Lower lobe of right lung (tissue), 2 donors: Measurements from ENCODE around the gene RINT1. TPM values are rescaled to one million over a fixed set of nuclear protein-coding genes. Genes with fewer than 3 reads are reported as not detected.

Source experiments
- ATAC-seq, 2 donors: fragments of 200-7000 bp; cut with Tn5 transposase; one replicate each; pipeline ENCODE4 v1.9.1; 2020 to 2022; ENCODE audit warnings: mild to moderate bottlenecking in 2 of 2, moderate library complexity in 2 of 2
- DNase-seq: peaks from one replicate; pipeline ENCODE4 v3.0.0-alpha.2; 2020
- H3K27ac ChIP-seq: fragments of 200-600 bp; one replicate; pipeline ENCODE4 v1.8.0; 2022
- H3K27me3 ChIP-seq: fragments of 200-600 bp; one replicate; pipeline ENCODE4 v1.8.0; 2022; ENCODE audit warnings: low read depth
- H3K36me3 ChIP-seq: fragments of 200-600 bp; one replicate; pipeline ENCODE4 v1.8.0; 2022; ENCODE audit warnings: mild to moderate bottlenecking
- H3K4me1 ChIP-seq: fragments of 200-600 bp; one replicate; pipeline ENCODE4 v1.8.0; 2022
- H3K4me3 ChIP-seq: fragments of 200-600 bp; one replicate; pipeline ENCODE4 v1.8.0; 2022; ENCODE audit warnings: mild to moderate bottlenecking
- H3K9me3 ChIP-seq: fragments of 200-600 bp; one replicate; pipeline ENCODE4 v1.8.0; 2022
- intact Hi-C: fragments of 100-400 bp; cut with DNase I; formaldehyde crosslinking; loops from one replicate; pipeline ENCODE4 v1.11.0; 2022
- total RNA-seq: library from RNA; stranded (reverse); fragmentation: NEBNext Ultra II Directional; extraction: Animal tissue kit (Norgen Biotek cat#: 25700); gene quantifications from one replicate; pipeline ENCODE4 v1.2.1, GENCODE V29; 2021
- TF ChIP-seq, protein P1 (sequence below): fragments of 200-600 bp; IDR thresholded peaks from one replicate; pipeline ENCODE4 v1.8.0; 2022; ENCODE audit warnings: antibody characterized with exemption, mild to moderate bottlenecking
- donor health status: DM: no; HTN: yes; CAD: no; lungs with severe emphysema.

Gene RINT1
- total RNA-seq, 1 donor from 2014 or later, result 14.7 TPM

DNA sequence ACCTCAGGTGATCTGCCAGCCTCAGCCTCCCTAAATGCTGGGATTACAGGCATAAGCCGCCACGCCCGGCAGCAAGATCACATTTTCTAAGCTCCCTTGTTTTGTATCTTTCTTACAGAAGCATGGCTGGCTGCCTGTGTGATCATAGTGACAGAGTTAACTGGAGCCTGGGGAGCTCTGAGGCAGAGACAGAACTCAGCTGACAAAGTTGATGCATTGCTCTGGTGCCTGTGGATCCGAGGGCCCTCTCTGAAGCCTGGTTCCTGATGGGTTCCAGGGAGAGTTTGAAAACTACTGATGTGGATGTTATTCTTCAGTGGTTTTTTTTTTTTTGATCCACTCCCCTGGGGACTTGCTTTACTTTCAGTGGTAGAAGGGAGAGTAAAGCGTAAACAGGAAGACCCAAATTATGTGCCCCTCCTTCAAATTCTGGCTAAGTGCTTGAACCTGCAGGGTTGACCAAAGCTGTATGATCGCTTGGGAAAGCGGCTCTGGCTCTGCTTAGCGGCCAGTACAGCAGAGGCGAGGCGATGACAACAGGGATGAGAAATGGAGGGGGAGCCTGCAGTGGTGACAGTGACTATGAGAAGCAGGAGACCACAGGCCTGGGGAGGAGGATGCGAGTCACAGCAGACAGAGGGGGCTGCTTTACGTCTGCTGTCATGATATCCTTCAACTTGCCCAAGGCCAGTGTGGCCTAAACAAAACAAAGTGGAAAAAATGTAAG is 56.1 kb downstream of the RINT1 start:
- TF ChIP-seq, protein P1, sequence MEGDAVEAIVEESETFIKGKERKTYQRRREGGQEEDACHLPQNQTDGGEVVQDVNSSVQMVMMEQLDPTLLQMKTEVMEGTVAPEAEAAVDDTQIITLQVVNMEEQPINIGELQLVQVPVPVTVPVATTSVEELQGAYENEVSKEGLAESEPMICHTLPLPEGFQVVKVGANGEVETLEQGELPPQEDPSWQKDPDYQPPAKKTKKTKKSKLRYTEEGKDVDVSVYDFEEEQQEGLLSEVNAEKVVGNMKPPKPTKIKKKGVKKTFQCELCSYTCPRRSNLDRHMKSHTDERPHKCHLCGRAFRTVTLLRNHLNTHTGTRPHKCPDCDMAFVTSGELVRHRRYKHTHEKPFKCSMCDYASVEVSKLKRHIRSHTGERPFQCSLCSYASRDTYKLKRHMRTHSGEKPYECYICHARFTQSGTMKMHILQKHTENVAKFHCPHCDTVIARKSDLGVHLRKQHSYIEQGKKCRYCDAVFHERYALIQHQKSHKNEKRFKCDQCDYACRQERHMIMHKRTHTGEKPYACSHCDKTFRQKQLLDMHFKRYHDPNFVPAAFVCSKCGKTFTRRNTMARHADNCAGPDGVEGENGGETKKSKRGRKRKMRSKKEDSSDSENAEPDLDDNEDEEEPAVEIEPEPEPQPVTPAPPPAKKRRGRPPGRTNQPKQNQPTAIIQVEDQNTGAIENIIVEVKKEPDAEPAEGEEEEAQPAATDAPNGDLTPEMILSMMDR, result no peak
- ATAC-seq (no peak), DNase-seq (no peak)
- H3K27me3 ChIP-seq, result no peaks in the 10 kb centered on the region
- intact Hi-C loops, result no loop called here
- H3K27ac ChIP-seq, result no peak overlapping the region
- H3K4me1 ChIP-seq, result peaks cover 4% of the 10 kb centered on the region
- no peaks in the 10 kb centered on the region for H3K36me3 ChIP-seq
- H3K9me3 ChIP-seq, result no peaks in the 10 kb centered on the region
- no peak overlapping the region for H3K4me3 ChIP-seq

DNA sequence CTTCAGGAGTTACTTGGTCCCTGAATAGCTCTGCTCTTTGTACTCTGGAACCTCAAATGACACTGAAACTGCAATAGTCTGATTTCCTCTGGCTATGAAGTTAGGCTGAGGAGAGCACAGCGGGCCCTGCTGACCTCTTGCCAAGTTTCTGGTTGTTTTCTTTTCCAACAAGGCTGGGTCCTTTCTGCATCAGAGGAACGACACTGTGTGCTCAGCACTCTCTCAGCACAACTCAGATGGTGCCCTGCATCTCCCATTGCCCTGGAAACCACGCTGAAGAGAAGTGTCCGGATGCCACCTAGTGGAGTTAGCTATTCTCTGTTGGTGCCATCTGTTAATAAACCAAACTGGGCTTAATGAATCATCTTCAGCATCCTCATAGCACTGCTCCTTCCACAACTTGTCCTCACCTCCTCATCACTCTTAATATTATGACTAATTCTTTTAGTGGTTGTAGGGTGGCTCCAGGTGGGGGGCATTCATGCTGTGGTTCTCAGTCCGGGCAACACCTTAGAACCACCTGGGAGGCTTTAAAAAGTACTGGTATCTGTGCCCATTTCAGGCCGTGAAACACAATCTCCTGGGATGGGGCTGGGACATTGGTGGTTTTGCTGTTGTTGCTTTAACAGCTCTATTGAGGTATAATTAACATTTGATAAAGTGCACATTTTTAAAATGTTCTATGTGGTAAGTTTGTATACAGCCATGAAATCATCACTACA is 57.5 kb downstream of the RINT1 start:
- no peak for DNase-seq
- H3K27ac ChIP-seq, result no peak overlapping the region
- H3K4me3 ChIP-seq, result no peak overlapping the region
- TF ChIP-seq, protein P1, result peak; percentile 45
- peak; percentile 76 to 84 for ATAC-seq
- H3K27me3 ChIP-seq, result no peaks in the 10 kb centered on the region
- no peaks in the 10 kb centered on the region for H3K9me3 ChIP-seq
- intact Hi-C loops, result no loop called here
- H3K4me1 ChIP-seq, result peaks cover 4% of the 10 kb centered on the region
- H3K36me3 ChIP-seq, result no peaks in the 10 kb centered on the region

DNA sequence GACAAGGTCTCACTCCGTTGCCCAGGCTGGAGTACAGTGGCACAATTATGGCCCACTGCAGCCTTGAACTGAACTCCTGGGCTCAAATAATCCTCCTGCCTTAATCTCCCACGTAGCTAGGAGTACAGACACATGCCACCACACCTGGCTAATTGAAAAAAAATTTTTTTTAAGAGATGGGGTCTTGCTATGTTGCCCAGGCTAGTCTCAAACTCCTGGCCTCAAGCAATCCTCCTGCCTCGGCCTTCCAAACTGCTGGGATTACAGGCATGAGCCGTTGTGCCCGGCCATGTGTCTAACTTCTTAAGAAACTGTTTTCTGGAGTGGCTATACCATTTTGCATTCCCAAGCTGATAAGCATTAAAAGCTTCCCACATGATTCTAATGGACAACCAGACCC is 58.8 kb downstream of the RINT1 start:
- TF ChIP-seq, protein P1, result no peak
- H3K4me3 ChIP-seq, result no peak overlapping the region
- H3K27me3 ChIP-seq, result no peaks in the 10 kb centered on the region

DNA sequence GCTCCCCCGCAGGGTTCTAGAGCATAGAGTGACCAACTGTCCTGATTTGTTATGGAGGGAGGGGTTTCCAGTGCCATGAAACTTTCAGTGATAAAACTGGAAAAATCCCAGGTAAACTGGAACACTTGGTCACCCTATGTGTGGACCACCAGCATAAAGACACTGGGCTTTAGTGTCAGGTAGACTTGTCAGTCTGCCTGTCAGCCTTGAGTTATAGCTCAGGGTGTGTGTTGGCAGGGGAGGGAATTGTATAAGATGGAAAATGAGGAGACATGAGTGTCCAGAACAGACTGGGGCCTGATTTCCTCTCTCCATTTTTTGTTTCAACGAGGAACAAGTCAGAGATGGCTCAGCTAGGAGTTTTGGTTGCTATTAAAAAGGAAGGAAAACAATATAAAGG is 59.5 kb downstream of the RINT1 start:
- H3K27me3 ChIP-seq, result no peaks in the 10 kb centered on the region
- peaks cover 4% of the 10 kb centered on the region for H3K4me1 ChIP-seq
- DNase-seq (no peak), ATAC-seq (no peak)
- no peaks in the 10 kb centered on the region for H3K36me3 ChIP-seq
- no peak overlapping the region for H3K27ac ChIP-seq
- no peak overlapping the region for H3K4me3 ChIP-seq
- no peaks in the 10 kb centered on the region for H3K9me3 ChIP-seq
- TF ChIP-seq, protein P1, result no peak
- intact Hi-C loops, result no loop called here

More for the DNA sequence above, 58.8 kb downstream of the RINT1 start:
- H3K27ac ChIP-seq, result no peak overlapping the region
- no peaks in the 10 kb centered on the region for H3K9me3 ChIP-seq
- no peaks in the 10 kb centered on the region for H3K36me3 ChIP-seq
- H3K4me1 ChIP-seq, result peaks cover 4% of the 10 kb centered on the region
- DNase-seq, result no peak
- ATAC-seq, result no peak
- intact Hi-C loops, result no loop called here

DNA sequence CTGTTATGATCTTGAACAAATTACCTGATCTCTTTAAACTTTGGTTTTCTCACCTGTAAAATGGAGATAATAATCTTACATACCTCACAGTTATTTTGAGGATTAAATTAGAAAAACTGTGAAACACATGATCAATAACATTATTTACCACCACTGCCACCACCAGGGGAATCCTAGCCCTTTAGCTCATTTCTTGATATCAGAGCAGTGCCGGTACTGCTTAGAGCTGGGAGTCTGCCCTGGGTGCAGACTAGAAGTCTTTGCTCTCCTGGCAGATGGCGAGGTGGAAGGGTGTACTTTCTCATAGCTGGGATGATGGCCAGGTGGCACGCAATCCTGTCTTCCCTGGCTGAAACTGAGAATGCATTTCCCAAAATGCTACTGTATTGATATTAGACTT is 62.0 kb downstream of the RINT1 start:
- no peak overlapping the region for H3K27ac ChIP-seq
- ATAC-seq, result no peak
- H3K36me3 ChIP-seq, result no peaks in the 10 kb centered on the region
- no peak overlapping the region for H3K4me3 ChIP-seq
- TF ChIP-seq, protein P1, result no peak
- peaks cover 4% of the 10 kb centered on the region for H3K4me1 ChIP-seq
- no peaks in the 10 kb centered on the region for H3K27me3 ChIP-seq
- no peaks in the 10 kb centered on the region for H3K9me3 ChIP-seq
- no peak for DNase-seq
- intact Hi-C loops, result no loop called here
